ENCODE results near the gene ZNF497.
"Not testable (repeated sequence)": the region's sequence is repeated elsewhere in the genome, so short reads cannot be mapped to it uniquely, and the experiment has no call there.

The ZNF497 gene

GRCh38 chr19:58362272-58362994 is at the start of gene ZNF497:
Gene ZNF497, minus strand, starts transcription at chr19:58362751. Its CDS starts 5,116 bp downstream, at chr19:58357635.
- DNase-seq = peak; percentile 93 to 96

- no peak for DNase-seq
Observed at GRCh38 chr19:58409010-58409790, 46.6 kb upstream of the ZNF497 start.

GRCh38 chr19:58408152-58409009 is 45.8 kb upstream of the ZNF497 start, which contains the start of gene ZNF584:
Gene ZNF584, plus strand, starts transcription at chr19:58408649. Its CDS starts 499 bp downstream, at chr19:58409148.
- DNase-seq = peak; percentile 91 to 94

- DNase-seq = no peak
Observed at GRCh38 chr19:58407658-58408151, 45.2 kb upstream of the ZNF497 start.

GRCh38 chr19:58406818-58407657 is 44.5 kb upstream of the ZNF497 start:
- DNase-seq = no peak

- DNase-seq = not testable (repeated sequence)
Observed at GRCh38 chr19:58403920-58404478, 41.4 kb upstream of the ZNF497 start.

- DNase-seq = no peak
Observed at GRCh38 chr19:58401840-58402421, 39.4 kb upstream of the ZNF497 start.

GRCh38 chr19:58400916-58401839 is 38.6 kb upstream of the ZNF497 start:
- peak; percentile 98 to 99 for DNase-seq

- DNase-seq = no peak
Observed at GRCh38 chr19:58400316-58400915, 37.9 kb upstream of the ZNF497 start.

GRCh38 chr19:58399903-58400302 is 37.4 kb upstream of the ZNF497 start:
- DNase-seq = no peak

- DNase-seq = no peak
Observed at GRCh38 chr19:58398545-58398944, 36.0 kb upstream of the ZNF497 start.

GRCh38 chr19:58398087-58398486 is 35.5 kb upstream of the ZNF497 start:
- DNase-seq = no peak

GRCh38 chr19:58397533-58398037 is 35.0 kb upstream of the ZNF497 start:
- DNase-seq = no peak

- no peak for DNase-seq
Observed at GRCh38 chr19:58396691-58397532, 34.4 kb upstream of the ZNF497 start.

- no peak for DNase-seq
Observed at GRCh38 chr19:58395979-58396627, 33.6 kb upstream of the ZNF497 start.

- no peak for DNase-seq
Observed at GRCh38 chr19:58395220-58395978, 32.8 kb upstream of the ZNF497 start, which contains the start of gene RNF225. Gene RNF225, plus strand, starts transcription at chr19:58395656. Its CDS starts 434 bp downstream, at chr19:58396090.

GRCh38 chr19:58394821-58395219 is 32.3 kb upstream of the ZNF497 start:
- no peak for DNase-seq
